Activated gamma-delta T cell (primary cell): Measurements from ENCODE around the gene TLL1.

Experiments used
- DNase-seq: peaks from one replicate; lab custom pipeline; 2025; lab: John Stamatoyannopoulos, UW
- total RNA-seq, 2 donors: gene quantifications; one replicate each; lab custom pipeline; 2026; lab: John Stamatoyannopoulos, UW

TLL1 gene
- 0 reads per million in 2 donors for total RNA-seq

DNA sequence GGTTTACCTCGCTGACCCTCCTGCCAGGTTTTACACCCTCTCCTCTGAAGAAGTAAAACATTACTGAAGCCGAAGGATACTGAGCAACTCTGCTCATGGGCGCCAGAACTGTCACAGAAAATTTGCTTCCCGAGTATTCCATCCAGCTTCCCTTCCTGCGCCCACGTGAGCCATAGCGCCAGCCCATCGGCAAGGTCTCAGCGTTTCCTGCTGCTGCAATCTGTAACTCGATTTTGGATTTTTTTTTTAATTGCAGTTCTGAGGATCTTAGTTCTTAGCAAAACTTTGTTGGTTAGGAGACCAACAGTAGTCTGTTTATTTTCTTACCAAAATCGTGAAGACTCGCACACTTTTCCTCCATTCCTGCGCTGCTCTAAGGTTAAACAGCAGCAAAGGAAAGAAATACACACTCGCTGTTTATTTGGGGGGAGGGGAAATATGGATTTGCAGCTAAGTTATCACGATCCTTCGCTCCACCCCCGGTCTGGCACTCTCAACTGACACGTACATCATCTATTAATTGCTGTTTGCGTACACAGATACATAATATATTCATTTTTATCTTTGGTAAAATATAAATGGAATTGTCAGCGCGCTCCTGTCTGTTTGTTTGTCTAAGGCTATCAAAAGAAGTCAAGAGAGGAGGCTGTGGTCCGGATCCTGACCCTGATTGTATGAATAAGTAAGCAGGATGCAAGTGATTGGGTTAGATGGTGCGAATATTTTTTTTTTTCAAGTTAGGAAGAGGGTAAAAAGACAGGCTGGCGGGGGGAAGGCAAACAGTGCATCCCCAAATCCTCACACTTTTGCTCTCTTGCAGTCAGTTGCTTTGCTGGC lies at the start of gene TLL1:
Gene TLL1, plus strand, starts transcription at position 777 of the 837 bp plus-strand sequence. CDS start 668 bp downstream, outside the sequence.
- no peak for DNase-seq

DNA sequence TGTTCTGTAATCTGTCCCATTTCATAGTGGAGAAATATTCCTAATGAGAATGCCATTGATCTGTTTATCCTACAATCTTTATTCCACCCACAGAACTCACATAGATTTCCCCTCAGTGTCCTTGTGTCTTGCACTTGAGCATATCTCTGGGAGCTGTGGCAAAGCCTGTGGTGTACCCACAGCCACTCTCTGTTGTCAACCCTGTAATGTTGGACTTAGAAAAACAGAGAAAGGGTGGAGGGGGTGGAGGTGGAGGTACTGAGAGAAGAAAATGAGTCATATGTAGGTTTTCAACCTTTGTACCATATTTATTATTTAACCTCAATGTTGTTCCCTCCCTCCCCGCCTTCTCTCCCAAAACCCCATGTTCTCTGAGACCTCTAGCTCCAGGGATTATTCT lies 46.9 kb upstream of the TLL1 start:
- DNase-seq, result no peak

DNA sequence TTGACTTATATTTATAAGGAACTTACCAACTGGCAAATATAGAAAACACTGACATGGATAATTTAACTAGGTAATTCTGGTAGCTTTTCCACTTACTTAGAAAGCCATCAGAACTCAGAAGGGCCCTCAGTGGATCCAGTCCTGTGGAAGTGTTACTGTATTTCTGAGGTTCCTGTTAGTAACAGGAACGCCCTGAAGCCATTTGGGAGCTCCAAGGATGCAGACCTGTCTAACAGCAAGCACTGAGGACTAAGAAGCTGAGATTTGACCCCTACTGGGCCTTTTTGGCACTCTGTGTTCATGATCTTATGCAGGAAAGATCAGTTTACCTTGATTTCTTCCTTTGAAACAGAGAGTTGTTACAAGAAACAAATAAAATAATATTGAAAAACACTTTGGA lies 46.0 kb upstream of the TLL1 start:
- no peak for DNase-seq

DNA sequence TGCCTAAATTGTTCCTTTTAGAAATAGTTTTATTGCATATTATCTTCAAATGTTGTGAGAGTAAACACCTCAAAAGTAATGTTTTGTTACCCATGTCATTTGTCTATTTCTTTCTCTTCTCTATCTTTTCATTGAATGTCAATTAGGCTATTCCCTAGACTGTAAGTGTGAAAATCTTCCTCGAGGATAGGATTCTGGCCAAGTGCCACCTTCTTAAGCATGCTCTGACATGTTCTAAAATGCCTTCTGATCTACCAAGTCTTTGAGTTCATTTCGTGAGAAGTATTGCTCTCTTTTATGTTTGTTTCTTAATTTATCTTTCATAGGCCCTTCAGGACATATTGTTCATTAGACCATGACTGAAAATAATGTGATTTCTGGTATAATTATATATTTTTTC lies 44.1 kb upstream of the TLL1 start:
- DNase-seq, result no peak

DNA sequence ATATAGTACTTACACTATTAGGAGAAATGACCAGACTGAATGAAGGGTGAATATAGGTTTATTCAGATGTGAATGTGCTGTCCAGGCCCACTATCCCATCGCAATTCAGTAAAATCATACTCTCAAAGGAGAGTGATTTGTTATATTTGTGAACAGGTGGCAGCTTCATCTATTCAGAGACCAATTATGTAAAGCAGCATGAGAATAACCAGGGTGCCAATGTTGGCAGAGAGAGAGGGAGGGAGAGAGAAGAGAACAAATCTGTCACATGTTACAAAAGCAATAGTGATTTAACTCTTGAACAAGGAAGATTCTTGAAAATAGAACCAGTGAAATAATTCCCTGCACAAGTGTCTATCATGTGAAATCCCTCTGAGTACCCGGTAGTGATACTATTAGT lies 38.9 kb upstream of the TLL1 start:
- no peak for DNase-seq

DNA sequence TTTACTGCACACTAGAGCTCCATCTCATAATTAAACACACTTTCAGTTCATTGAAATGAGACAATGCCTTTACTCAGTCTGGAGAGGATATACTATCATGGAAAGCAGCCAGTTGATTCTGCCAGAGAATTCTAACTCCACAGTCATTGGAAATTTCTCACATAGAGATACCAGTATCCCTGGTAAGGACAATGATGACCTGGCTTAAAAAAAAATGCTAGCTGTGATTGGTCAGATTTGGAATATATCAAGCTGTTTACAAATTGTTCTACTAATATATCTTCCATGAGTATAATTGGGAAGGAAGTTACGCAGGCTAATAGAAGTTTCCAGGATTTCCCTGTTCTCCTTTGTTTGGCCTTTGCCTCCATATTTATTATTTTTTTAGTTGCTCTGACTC lies 34.5 kb upstream of the TLL1 start:
- DNase-seq, result no peak

DNA sequence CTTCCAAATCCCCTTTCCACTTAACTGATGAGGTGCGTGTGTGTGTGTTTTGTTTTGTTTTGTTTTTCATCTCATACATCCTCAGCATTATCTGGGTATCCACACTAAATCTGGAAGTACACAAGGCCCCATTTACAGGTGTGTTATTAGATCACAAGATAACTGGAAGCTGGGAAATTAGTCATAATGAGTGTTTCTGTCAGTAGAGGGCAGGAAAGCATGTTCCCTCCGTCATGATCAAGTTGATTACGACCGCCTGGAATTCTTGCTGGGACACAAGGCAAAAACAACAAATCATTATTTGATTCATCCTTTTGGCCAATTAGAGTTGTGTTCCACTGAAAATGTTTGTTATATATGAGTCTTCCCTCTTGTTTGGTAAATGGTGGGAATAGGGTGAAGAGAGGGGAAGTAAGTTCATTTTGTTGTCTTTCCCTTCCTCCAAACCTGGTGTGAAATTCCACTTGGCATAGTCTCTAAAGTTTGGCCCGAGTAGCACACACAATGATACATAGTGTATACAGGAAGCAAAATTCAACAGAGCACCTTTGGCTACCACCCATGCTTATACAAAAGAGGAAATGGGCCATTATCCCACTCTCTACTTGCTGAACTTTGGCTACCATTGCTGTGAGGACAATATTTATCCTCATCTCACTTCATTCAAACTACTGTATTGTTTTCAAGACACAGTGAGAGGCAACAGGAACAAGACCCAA lies 33.3 kb upstream of the TLL1 start:
- no peak for DNase-seq

DNA sequence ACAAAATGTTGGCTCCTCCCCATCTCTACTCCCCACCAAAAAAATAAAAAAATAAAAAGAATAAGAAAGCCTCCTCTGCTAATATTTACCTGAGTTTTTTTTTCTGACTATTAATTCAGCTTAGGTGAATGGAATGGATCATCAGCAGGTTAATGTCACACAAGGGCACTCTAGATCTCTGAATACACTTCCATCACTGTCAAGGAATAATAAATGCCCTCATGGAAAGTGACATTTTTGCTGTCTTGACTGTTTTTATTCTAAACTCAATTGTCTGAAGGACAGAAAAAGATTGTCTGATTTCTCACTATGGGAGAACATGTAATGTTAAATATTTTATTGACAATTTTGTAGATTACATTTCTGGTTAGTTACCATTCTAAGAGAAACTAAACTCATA lies 30.4 kb upstream of the TLL1 start:
- DNase-seq, result no peak

DNA sequence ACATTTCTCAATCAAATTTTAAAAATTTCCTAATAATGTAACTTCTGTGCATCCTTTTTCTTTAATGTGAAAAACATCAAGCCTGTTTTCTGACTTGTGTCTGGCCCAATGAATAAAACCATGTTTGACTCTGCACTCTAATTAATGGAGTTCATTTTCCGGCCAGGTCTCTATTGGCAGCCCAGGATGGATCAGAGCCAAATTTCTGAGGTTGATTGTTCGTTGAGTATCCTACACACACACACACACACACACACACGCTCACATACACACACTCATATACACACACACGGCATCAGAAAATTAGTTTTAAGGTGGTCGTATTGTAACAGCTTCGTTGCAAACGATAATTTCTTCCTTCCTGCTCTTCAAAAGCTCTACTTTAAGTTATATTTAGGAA lies 28.9 kb upstream of the TLL1 start:
- DNase-seq, result no peak

DNA sequence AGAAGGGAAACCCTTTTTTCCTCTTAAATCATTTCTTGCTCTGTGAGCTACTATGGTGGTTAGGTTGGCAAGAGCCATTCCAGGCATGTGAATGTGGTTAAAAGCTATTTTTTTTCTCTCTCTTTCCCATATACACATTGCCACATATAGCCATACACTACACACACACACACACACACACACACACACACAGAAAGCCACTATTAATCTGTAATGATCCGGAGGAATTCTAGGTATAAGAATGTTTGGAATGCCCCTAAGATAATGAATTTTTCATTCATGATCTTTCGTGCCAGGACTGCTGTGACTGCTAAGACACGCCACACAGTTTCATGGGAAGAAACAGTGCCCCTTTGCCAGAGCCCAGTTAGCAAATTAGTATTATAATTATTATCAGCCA lies 21.8 kb upstream of the TLL1 start:
- DNase-seq, result no peak

DNA sequence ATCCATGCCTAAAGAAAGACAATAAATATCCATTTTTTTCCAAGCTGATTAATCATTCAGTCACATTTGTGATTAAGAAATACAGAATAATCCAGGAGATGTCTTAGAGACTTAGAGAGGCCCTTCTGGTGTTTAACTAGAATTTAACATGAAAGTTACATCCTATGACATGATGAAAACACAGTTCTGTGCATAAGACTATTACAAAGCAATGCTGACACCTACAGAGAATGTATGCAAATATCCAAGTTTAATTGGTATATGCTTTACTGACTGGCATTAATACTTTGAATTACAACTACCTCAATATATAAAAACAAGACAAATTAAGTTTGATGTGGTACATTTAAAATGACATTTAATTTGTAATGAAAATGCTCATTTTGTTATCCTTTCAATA lies 17.8 kb upstream of the TLL1 start:
- no peak for DNase-seq

DNA sequence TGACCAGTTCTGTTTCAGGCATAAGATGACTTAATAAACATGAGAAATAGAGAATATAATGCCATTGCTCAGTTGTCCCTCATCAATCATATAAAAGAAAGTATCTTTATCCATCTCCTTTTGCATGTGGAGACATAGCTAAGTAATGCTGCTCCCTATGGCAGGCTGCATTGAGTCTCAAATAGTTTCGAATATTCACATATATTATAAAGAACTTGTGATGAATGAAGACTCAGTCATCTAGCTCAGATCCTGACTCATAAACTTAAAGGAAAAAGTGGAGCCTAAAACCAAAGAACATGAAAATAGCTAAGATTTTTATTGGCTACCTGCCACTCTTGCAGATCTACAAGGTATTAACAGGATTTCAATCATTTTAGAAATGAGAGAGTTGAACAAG lies 11.7 kb upstream of the TLL1 start:
- no peak for DNase-seq

DNA sequence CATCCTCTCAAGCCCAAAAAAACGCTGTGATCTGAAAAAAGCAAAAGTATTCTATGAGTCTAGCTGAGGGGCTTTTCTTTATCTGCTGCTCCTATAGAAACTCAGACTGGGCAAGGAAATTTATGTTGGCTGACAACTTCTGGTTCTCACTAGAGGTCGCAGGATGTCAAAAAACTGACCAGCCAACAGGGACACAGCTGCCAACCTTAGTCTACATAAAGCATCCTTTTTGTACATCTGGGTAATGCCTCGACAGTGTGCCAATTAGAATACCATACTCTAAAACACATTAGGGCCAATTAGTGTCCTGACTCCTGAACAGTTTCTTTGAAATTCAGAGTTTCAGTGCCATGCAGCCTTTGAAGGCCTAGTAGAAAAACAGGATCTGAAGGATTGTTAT lies 8.8 kb upstream of the TLL1 start:
- no peak for DNase-seq

DNA sequence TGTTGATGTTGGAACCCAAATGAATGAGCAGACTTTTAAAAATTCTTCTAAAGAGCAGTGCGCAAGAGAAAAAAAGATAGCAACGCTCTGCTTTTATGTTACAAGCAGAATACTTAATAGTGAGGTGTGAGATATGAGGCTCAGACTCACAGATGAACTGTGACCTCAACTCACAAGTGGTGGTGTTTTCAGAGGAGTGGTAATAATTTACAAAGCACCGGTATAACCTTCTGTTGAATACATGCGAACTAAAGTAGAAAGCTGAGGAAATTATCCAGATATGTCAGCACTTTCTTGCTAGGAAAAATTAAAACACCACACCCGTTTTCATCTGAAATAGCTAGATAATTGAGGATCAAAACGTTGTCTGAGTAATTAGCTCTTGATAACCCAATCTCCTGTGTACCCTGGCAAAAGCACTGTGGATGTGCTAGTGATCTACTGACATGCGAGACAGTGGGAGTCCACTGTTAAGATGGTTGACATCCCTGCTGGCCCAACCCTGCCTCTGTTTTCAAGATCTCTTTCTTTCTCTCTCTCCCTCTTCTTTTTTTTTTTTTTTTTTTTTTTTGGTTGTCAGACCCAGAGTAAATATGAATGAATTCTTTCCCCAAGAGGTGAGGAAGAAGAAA lies 6.9 kb upstream of the TLL1 start:
- no peak for DNase-seq

DNA sequence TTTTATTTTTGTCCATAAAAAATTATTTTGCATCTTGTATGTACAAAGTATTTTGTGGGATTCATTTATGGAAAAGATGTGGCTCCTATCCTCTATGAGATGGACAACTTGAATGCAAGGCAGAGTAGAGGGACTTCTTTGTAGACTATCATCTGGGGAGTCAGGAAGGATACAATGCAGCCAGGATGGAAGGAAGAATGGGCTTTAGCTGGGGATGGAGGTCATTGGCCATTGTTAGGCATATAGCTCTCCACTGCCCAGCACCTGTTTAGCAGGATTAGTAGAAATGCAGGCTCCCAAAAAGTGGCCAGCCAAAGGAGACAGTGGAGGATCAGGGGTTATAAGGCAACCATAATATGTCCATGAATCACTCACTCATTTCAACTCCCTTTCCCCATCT lies 5.1 kb upstream of the TLL1 start:
- DNase-seq, result no peak

DNA sequence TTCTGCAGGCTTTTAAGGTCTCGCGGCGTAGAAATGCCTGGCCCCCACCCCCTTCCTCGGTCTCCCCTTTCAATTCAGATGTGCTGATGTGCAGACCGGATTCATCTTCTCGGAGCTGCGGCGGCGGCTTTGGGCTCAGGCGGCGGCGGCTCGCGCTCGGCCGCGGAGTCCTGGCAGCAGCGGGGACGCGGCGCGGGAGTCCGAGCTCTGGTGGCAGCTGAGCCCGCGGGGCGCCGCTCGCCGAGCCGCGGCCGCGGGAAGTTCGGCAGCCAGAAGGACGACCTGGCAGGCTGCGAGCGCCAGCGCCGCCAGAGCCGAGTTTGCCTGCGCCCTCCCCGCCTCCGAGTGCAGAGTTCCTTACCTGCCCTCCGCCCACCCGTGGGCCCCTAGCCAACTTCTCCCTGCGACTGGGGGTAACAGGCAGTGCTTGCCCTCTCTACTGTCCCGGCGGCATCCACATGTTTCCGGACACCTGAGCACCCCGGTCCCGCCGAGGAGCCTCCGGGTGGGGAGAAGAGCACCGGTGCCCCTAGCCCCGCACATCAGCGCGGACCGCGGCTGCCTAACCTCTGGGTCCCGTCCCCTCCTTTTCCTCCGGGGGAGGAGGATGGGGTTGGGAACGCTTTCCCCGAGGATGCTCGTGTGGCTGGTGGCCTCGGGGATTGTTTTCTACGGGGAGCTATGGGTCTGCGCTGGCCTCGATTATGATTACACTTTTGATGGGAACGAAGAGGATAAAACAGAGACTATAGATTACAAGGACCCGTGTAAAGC lies 448 bp downstream of the TLL1 start:
- no peak for DNase-seq

DNA sequence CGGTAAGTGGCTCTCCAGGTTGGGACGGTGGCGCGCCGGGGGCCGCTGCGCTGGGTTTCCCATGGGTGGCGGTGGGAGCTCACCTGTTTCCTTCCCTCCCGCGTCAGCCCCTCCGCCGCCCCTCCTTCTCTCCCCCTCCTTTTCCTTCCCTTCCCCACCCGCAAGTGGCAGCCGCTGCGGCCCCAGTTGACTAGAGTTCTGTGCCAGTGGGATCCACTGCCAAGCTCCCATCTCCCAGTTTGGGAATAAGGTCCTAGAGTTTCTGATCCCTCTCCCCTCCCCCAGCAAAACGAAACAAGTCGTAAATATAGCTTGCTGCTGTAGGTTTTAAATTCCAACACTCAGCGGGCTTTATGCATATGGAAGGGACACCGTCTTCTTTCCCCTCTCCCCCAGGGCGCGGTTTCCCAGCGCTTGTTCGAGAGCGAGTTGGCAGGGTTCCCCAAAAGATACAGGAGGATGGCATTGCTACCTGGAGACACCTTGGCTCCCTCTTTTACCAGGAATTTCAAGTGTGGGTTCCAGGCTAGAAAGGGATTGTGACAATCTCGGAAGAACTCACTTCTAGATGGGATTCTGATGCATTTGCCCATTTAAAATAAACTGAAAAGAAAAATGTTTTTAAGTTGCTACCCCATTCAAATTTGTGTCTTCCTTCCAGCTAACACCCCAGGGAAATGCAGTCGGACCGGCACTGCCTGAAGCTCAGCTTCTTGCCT lies 1.2 kb downstream of the TLL1 start:
- DNase-seq, result no peak

DNA sequence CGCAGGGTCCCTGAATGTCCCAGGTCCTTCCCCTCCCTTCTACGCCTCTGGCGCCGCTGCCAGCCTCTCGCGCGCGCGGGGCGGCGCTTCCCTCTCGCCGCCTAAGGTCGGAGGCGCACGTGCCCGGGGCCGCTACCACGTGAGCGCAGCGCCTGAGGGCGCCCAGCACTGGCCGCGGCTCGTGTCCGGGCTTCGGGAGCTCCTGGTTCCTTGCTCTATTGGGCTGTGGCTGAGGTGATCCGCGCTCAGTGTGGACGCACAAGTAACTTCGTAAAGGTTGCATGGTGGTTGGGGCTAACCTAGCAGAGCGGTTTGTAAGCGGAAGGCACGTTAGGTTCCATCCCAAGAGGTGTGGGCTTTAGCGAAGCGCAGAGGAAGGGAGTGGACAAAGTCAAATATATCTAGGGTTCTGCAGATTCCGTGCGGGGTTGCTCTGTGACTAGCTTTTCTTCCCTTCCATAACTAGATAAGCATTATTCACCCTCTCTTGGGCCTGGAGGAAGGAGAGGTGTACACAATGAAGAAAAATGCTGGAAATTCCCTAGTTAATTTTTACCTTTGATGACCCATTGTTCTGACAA lies 1.8 kb downstream of the TLL1 start:
- DNase-seq, result no peak

DNA sequence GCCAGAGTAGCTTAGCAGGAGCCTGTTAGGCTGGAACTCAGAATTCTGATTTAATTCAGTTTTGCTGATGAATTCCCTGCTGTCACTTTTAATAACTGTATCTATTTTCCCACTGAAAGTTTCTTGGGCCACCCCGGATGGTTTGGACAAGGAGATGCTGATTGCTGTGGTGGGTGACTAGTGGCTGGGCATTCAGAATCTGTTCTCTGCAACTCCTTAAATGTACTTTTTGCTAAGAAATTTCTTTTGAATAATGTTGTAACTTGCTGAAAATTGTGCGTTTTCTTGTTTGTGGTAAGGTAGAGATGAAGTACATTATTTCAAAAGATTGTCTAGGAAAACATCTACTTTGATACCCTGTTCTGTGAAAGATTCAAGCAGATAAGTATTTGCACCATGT lies 2.4 kb downstream of the TLL1 start:
- no peak for DNase-seq

DNA sequence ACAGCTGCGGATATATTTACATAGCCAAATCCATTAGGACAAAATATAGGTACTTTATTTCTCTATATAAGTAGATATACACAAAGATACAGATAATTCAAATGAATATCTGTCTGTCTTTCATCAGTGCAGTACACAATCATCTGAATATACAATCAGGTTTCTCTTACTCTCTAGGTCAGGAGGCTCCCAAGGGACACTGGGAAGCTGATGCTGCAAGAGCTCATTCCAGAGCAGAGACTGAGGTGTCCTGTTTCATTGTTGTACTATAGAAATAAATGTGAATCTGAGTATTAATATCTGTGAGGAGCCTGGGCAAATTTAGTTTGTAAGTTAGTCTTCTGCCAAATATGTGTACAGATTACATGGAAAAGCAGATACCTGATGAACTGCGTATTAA lies 4.2 kb downstream of the TLL1 start:
- no peak for DNase-seq

DNA sequence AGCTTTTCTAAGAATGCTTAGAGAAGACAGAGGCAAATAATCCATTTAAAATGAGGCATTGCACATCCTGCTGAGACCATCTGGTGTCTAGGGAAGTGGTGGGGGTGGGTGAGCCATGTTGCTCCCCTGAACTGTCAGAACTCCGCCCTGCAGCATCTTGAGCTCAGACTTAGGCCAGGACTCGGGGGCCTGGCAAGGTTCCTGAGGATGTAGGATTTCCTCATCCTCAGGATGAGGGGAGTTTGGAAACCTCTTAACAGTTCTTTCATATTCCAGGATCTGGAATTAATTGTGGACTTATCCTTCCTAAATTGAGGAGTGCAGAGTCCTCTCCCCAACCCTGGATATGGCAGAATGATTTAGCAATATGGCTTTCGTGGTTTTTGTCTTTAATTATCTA lies 6.6 kb downstream of the TLL1 start:
- no peak for DNase-seq
